GM12878 (cell line): ENCODE data around the gene POLA2. TPM values are rescaled to one million over a fixed set of nuclear protein-coding genes. Genes with fewer than 3 reads are reported as not detected.
"Not testable (repeated sequence)": the region's sequence is repeated elsewhere in the genome, so short reads cannot be mapped to it uniquely, and the experiment has no call there.

ENCODE experiments used
- ATAC-seq: fragments of 200-7000 bp; cut with Tn5 transposase; 3 replicates; pipeline ENCODE4 v1.9.1; 2020; ENCODE audit warnings: mild to moderate bottlenecking, moderate library complexity
- BruUV-seq: library from RNA; stranded (reverse); fragments of 400-500 nt; replicated peaks from 2 replicates; lab custom pipeline; 2021; lab: Mats Ljungman, UMichigan
- CTCF ChIA-PET: fragments of 300-600 bp; sonication (Branson Sonifier 250); formaldehyde crosslinking; extraction: SDS; loops from one replicate; lab custom pipeline; 2021; ENCODE audit warnings: inconsistent platforms; lab: Yijun Ruan, JAX
- POLR2A ChIA-PET: fragments of 350-600 bp; formaldehyde crosslinking; extraction: SDS; loops from one replicate; lab custom pipeline; 2021; ENCODE audit warnings: inconsistent platforms; lab: Charles Lee
- RAD21 ChIA-PET: fragments of 300-600 bp; sonication (Branson Sonifier 250); formaldehyde crosslinking; loops from one replicate; lab custom pipeline; 2023; ENCODE audit warnings: antibody characterized with exemption; ENCODE audit not compliant: unreplicated experiment; lab: Charles Lee
- SMC1A ChIA-PET: fragments of 300-600 bp; sonication (Branson Sonifier 250); formaldehyde crosslinking; loops from one replicate; lab custom pipeline; 2023; ENCODE audit not compliant: unreplicated experiment, uncharacterized antibody; lab: Charles Lee
- DNase-seq: peaks from one replicate; pipeline ENCODE4 v3.0.0-alpha.2; 2011; ENCODE audit warnings: low read depth, low spot score
- FAIRE-seq: peaks from 3 replicates; lab custom pipeline; 2011; peaks lifted over from hg19 to GRCh38; lab: Jason Lieb, UNC
- H2AFZ ChIP-seq: 2 replicates; pipeline ENCODE4 v1.6.0; 2011; ENCODE audit warnings: low read depth, low read length, control low read depth; ENCODE audit not compliant: control insufficient read depth
- H3K27ac ChIP-seq: 2 replicates; pipeline ENCODE4 v1.5.1; 2011; ENCODE audit warnings: control low read depth; ENCODE audit not compliant: control insufficient read depth, insufficient read depth
- H3K27me3 ChIP-seq, 2 experiments: replicated peaks in 1 of 2; 2 replicates each; pipeline versions ENCODE4 v1.6.0 to v1.6.1; 2011; ENCODE audit warnings: low read length in 1 of 2; ENCODE audit not compliant: control insufficient read depth in 2 of 2, insufficient read depth in 2 of 2
- H3K36me3 ChIP-seq, 2 experiments: 2 replicates each; pipeline ENCODE4 v1.5.1; 2011; ENCODE audit warnings: low read length in 1 of 2; ENCODE audit not compliant: control insufficient read depth in 2 of 2, insufficient read depth in 2 of 2
- H3K4me1 ChIP-seq: 2 replicates; pipeline ENCODE4 v1.6.1; 2011; ENCODE audit warnings: mild to moderate bottlenecking, low read length, moderate library complexity, mixed read lengths; ENCODE audit not compliant: control insufficient read depth, insufficient read depth
- H3K4me2 ChIP-seq: 2 replicates; pipeline ENCODE4 v1.6.0; 2011; ENCODE audit warnings: control low read depth; ENCODE audit not compliant: control insufficient read depth, insufficient read depth
- H3K4me3 ChIP-seq: fragments of 200-600 bp; sonication (generic); 2 replicates; pipeline ENCODE4 v1.5.1; 2016
- H3K79me2 ChIP-seq: 2 replicates; pipeline ENCODE4 v1.6.0; 2011; ENCODE audit warnings: low read length; ENCODE audit not compliant: control insufficient read depth, insufficient read depth
- H3K9ac ChIP-seq: 2 replicates; pipeline ENCODE4 v1.8.0; 2011; ENCODE audit warnings: low read length, control low read depth, mixed read lengths; ENCODE audit not compliant: control insufficient read depth, insufficient read depth
- H3K9me3 ChIP-seq: replicated peaks from 3 replicates; pipeline ENCODE4 v1.5.1; 2011; ENCODE audit warnings: mild to moderate bottlenecking, low read length; ENCODE audit not compliant: control insufficient read depth, insufficient read depth
- H4K20me1 ChIP-seq: 2 replicates; pipeline ENCODE4 v1.6.0; 2011; ENCODE audit not compliant: control insufficient read depth, insufficient read depth
- CBX5 ChIP-seq: sonication (generic); IDR thresholded peaks from 2 replicates; pipeline ENCODE4 v1.6.1; 2016; ENCODE audit warnings: low read depth, moderate library complexity, mild to moderate bottlenecking, inconsistent platforms
- IKZF2 ChIP-seq, 2 experiments: fragments of 450-650 bp; IDR thresholded peaks; 2 replicates each; pipeline ENCODE4 v1.6.1; 2017; ENCODE audit warnings: mild to moderate bottlenecking in 2 of 2, moderate library complexity in 2 of 2
- MYB ChIP-seq: fragments of 150-350 bp; IDR thresholded peaks from 2 replicates; pipeline ENCODE4 v1.6.1; 2014; ENCODE audit warnings: mild to moderate bottlenecking, low read depth, low read length, borderline replicate concordance
- RBBP5 ChIP-seq: fragments of 200-600 bp; sonication (generic); conservative IDR thresholded peaks from 2 replicates; pipeline ENCODE4 v1.6.1; 2016
- TCF12 ChIP-seq: IDR thresholded peaks from 2 replicates; pipeline ENCODE4 v1.6.1; 2011; ENCODE audit warnings: low read depth, mild to moderate bottlenecking, low read length
- WGBS: methylation state at CpG from one replicate; pipeline ENCODE4 v1.1.6; 2016; ENCODE audit warnings: low lambda C conversion rate; ENCODE audit not compliant: insufficient replicate concordance, insufficient coverage; ENCODE audit errors: missing lambda C conversion rate; 5-methylcytosine and 5-hydroxymethylcytosine counted together
- in situ Hi-C: fragments of 300-500 bp; cut with MboI; formaldehyde crosslinking; loops from 9 replicates; pipeline ENCODE4 v1.14.3; 2018; ENCODE audit warnings: mixed read lengths
- intact Hi-C: fragments of 100-400 bp; cut with micrococcal nuclease; formaldehyde crosslinking; loops from one replicate; pipeline ENCODE4 v1.14.2; 2022; ENCODE audit not compliant: unreplicated experiment
- polyA plus RNA-seq, 11 experiments: library from polyadenylated mRNA; depleted of rRNA in 4 of 11; unstranded in 6 of 11; stranded (reverse) in 5 of 11; fragments of >200 nt; fragmentation: Nextera tagmentation in 4 of 11; fragmentation: Illumina TruSeq in 1 of 11; extraction: Ambion mirVana in 4 of 11; extraction: Trizol in 1 of 11; gene quantifications; 1 replicate in 1 of 11; 2 replicates in 10 of 11; pipeline versions ENCODE4 v1.2.1 to v1.2.3, GENCODE V29; 2011 to 2016; ENCODE audit warnings: inconsistent platforms in 2 of 11, missing spikeins in 2 of 11, low read depth in 1 of 11
- total RNA-seq, 4 experiments: library from RNA; depleted of rRNA in 3 of 4; stranded (reverse); fragments of >200 nt in 3 of 4; fragmentation: Illumina TruSeq in 1 of 4; extraction: Trizol in 1 of 4; gene quantifications; 2 replicates each; pipeline versions ENCODE4 v1.2.1 to v1.2.3, GENCODE V29; 2013 to 2021
- TF ChIP-seq, protein P1 (sequence below): IDR thresholded peaks from 2 replicates; pipeline ENCODE4 v1.6.1; 2012; ENCODE audit warnings: mild to moderate bottlenecking, low read depth, low read length
- TF ChIP-seq, protein P2 (sequence below): fragments of 450-650 bp; formaldehyde crosslinking; IDR thresholded peaks from 2 replicates; pipeline ENCODE4 v1.4.0; 2022; ENCODE audit warnings: mild to moderate bottlenecking, moderate library complexity

Gene POLA2
- total and polyA plus RNA-seq, 10 of the 15 experiments (the other 5 are each of a cell fraction or from before 2014, with no cell fraction given) = 4.2 to 121 (median 56.2) TPM

DNA sequence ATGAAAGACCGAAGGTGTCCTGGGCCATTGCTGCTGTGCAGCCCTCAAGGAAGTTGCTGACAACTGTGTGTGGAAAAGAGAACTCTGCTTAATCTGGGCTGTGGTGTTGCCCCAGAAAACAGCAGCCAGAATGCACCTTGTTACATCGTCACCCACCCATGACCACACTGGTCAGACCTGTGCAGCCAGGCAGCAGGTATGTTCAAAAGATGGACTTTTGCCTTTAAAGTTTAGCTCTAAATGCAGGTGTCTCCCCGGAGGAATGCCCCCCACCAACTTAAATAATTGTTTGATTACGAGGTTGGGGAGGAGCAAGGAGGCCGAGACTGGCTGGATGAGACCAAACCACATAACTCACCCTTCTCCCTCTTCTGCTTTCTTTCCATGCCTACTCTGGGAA lies 15.3 kb upstream of the POLA2 start (continued):
- TF ChIP-seq, protein P1, sequence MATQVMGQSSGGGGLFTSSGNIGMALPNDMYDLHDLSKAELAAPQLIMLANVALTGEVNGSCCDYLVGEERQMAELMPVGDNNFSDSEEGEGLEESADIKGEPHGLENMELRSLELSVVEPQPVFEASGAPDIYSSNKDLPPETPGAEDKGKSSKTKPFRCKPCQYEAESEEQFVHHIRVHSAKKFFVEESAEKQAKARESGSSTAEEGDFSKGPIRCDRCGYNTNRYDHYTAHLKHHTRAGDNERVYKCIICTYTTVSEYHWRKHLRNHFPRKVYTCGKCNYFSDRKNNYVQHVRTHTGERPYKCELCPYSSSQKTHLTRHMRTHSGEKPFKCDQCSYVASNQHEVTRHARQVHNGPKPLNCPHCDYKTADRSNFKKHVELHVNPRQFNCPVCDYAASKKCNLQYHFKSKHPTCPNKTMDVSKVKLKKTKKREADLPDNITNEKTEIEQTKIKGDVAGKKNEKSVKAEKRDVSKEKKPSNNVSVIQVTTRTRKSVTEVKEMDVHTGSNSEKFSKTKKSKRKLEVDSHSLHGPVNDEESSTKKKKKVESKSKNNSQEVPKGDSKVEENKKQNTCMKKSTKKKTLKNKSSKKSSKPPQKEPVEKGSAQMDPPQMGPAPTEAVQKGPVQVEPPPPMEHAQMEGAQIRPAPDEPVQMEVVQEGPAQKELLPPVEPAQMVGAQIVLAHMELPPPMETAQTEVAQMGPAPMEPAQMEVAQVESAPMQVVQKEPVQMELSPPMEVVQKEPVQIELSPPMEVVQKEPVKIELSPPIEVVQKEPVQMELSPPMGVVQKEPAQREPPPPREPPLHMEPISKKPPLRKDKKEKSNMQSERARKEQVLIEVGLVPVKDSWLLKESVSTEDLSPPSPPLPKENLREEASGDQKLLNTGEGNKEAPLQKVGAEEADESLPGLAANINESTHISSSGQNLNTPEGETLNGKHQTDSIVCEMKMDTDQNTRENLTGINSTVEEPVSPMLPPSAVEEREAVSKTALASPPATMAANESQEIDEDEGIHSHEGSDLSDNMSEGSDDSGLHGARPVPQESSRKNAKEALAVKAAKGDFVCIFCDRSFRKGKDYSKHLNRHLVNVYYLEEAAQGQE = no peak
- TF ChIP-seq, protein P2, sequence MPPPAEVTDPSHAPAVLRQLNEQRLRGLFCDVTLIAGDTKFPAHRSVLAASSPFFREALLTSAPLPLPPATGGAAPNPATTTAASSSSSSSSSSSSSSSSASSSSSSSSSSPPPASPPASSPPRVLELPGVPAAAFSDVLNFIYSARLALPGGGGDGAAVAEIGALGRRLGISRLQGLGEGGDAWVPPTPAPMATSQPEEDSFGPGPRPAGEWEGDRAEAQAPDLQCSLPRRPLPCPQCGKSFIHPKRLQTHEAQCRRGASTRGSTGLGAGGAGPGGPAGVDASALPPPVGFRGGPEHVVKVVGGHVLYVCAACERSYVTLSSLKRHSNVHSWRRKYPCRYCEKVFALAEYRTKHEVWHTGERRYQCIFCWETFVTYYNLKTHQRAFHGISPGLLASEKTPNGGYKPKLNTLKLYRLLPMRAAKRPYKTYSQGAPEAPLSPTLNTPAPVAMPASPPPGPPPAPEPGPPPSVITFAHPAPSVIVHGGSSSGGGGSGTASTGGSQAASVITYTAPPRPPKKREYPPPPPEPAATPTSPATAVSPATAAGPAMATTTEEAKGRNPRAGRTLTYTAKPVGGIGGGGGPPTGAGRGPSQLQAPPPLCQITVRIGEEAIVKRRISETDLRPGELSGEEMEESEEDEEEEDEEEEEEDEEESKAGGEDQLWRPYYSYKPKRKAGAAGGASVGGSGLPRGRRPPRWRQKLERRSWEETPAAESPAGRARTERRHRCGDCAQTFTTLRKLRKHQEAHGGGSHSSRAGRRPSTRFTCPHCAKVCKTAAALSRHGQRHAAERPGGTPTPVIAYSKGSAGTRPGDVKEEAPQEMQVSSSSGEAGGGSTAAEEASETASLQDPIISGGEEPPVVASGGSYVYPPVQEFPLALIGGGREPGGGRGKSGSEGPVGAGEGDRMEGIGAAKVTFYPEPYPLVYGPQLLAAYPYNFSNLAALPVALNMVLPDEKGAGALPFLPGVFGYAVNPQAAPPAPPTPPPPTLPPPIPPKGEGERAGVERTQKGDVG = no peak
- TF ChIP-seq TCF12 = no peak
- no peak for TF ChIP-seq CBX5
- TF ChIP-seq IKZF2 (IDR thresholded peaks at IDR 0.05) = no peak
- no peak for TF ChIP-seq RBBP5
- TF ChIP-seq MYB = no peak

DNA sequence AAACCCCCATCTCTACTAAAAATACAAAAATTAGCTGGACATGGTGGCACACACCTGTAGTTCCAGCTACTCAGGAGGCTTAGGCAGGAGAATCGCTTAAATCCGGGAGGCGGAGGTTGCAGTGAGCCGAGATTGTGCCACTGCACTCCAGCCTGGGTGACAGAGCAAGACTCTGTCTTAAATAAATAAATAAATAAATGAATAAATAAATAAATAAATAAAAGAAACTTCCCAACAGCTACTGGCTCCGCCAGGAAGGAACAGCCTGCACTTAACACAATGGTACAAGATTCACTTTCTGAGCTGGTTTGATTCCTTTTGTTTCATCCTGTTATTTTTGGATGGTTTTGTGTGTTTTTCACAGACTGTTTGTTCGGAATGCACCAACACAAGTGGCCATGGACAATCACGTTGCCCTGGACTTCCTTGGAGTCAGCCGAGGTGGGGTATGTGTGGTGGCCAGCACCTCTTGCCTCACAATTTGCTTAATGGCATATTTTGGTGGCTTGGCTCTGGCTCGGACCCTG lies 13.5 kb upstream of the POLA2 start:
- ChIA-PET RAD21 (interaction anchor here (0.6 kb wide), 1 partner anchor 268 kb away, joined by 3 read pairs; no protein-coding TSS in a partner anchor), CTCF (interaction anchor here (1.2 kb wide), 1 partner anchor 81 kb away, joined by 3 read pairs; no protein-coding TSS in a partner anchor), SMC1A (interaction anchor here (1.1 kb wide), 1 partner anchor 82 kb away, joined by 4 read pairs; no protein-coding TSS in a partner anchor)
- H3K27ac ChIP-seq, H3K4me3 ChIP-seq, DNase-seq, H2AFZ ChIP-seq, H3K36me3 ChIP-seq, ATAC-seq, H3K79me2 ChIP-seq, H3K9me3 ChIP-seq, POLR2A ChIA-PET, H3K4me1 ChIP-seq, H3K27me3 ChIP-seq, H3K4me2 ChIP-seq, BruUV-seq, in situ Hi-C loops, H3K9ac ChIP-seq, H4K20me1 ChIP-seq, FAIRE-seq, intact Hi-C loops: not testable (repeated sequence)
- WGBS = 70% methylated on average over 9 of the region's 9 CpGs
